Sigmoid colon (tissue), 4 donors: ENCODE measurements around the gene NDUFS2.

Experiments
- CTCF ChIP-seq, 4 experiments: fragments of 450-650 bp in 3 of 4; fragments of 200-600 bp in 1 of 4; IDR thresholded peaks; one replicate each; pipeline ENCODE4 v1.5.1; 2016 to 2019; ENCODE audit warnings: antibody characterized with exemption in 4 of 4, mild to moderate bottlenecking in 3 of 4, moderate library complexity in 2 of 4
- POLR2A ChIP-seq, 2 donors: fragments of 450-650 bp; IDR thresholded peaks; one replicate each; pipeline ENCODE4 v1.6.1; 2016; ENCODE audit warnings: antibody characterized with exemption in 2 of 2, mild to moderate bottlenecking in 2 of 2, moderate library complexity in 2 of 2
- POLR2AphosphoS5 ChIP-seq, 4 donors: sonication (generic); formaldehyde crosslinking; IDR thresholded peaks; one replicate each; pipeline ENCODE4 v1.6.1; 2017; ENCODE audit warnings: antibody characterized with exemption in 4 of 4

- TF ChIP-seq CTCF (IDR thresholded peaks at IDR 0.05) (no peak), POLR2A (IDR thresholded peaks at IDR 0.05) (no peak), POLR2AphosphoS5 (IDR thresholded peaks at IDR 0.05) (no peak)
Measured at GRCh38 chr1:161229896-161230295, 27.7 kb downstream of the NDUFS2 start.
